OCI-M1 (cell line): ENCODE measurements around the gene RARA.
"Not testable (repeated sequence)": the region's sequence is repeated elsewhere in the genome, so short reads cannot be mapped to it uniquely, and the experiment has no call there.

Experiments used
- DNase-seq: peaks from one replicate; lab custom pipeline; 2025; lab: John Stamatoyannopoulos, UW

RARA gene

DNA sequence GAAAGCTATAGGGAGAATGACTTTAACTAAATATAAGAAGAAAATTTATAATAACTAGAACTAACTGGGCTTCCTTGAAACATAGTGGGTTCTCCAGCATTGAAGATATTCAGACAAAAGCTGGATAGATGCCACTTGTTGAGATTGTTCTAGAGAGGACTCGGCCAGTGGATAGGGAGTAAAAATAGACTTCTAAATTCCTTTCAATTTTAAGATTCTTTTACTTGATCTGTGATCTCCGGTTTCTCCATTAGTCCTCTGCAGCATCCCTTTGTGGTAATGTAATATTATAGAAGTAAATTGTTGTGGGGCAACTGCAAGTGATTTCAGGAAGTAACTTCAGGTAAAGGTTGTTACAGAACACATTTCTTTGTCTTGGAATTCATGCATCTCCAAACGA lies 10.3 kb upstream of the RARA start:
- no peak for DNase-seq

GRCh38 chr17:40299159-40299757 lies 9.7 kb upstream of the RARA start:
- not testable (repeated sequence) for DNase-seq

- DNase-seq = no peak
Observed at GRCh38 chr17:40301315-40301714, 7.7 kb upstream of the RARA start.

DNA sequence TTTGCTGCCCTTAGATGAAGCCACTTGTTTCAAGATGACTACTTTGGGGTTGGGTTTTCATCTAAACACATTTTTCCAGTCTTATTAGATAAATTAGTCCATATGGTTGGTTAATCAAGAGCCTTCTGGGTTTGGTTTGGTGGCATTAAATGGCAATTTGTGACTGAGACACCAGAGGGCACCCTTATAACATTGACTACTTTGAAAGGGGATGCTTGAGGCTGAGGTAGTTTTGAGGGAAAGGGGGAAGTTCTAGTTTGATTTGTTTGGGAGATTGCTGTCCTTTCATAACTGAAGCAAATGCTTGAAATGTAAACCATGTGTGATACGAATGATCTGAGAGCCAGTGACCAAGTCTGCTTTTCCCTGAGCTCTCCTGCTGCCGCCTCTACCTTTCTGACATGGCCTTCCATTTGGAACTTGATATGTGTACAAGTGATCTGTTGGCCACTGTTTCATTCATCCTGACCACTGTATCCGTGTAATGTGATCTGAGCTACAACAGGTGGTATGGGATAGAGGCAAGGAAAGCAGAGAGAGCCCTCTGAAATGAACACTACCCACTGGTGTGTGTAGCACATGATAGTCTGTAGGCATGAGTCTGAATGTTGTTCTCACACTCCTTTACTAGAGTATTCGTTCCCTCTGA lies 5.8 kb upstream of the RARA start:
- DNase-seq = peak; percentile 90

- no peak for DNase-seq
Observed at GRCh38 chr17:40303708-40304551, 5.0 kb upstream of the RARA start.

DNA sequence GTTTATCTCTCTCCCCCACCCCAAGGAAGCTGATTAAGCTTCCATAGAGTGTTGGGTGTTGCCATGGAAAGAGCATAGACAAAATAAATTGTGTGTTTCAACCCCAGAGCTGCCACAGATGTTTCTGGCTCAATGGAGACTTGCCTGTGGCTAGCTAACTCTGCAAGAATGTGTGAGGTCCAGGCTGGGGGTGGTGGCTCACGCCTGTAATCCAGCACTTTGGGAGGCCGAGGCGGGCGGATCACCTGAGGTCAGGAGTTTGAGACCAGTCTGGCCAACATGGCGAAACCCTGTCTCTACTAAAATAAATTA lies 4.5 kb upstream of the RARA start:
- not testable (repeated sequence) for DNase-seq

GRCh38 chr17:40304866-40305265 lies 4.1 kb upstream of the RARA start:
- not testable (repeated sequence) for DNase-seq

GRCh38 chr17:40306395-40306794 lies 2.6 kb upstream of the RARA start:
- DNase-seq = peak; percentile 49

DNA sequence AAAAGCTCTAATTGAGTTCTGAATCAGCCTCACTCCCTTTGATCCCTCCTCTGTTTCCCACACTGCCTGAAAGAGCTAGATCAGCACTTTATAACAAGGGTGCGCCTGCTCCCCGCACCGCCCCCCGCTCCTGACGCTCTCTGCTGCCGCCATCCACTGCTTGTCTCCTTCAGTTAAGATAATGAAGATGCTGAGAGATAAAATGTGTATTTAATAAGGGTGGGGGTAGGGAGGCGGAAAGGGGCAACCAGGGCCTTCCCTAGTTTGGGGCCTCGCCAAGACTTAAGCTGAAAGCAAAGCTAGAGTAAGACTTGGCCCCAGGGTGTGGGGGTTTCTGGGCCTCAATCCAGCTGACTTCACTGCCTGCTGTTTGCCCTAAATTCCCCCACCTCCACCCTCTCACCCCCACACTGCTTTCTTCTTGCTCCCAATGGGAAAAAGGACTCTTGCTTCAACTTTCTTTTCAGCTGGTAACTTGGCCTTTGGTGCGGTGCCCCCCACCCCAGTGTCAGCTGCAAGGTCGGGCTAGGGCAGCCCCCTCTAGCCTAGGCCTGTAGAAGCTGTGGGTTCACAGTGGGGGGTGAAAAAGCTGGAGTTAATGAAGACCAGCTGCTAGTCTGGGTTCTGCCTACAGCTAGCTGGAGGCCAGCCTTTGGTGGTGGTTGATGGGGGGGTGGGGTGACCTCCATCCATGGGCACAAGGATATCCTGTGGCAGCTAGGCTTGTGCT lies 1.8 kb upstream of the RARA start:
- DNase-seq = peak; percentile 50

DNA sequence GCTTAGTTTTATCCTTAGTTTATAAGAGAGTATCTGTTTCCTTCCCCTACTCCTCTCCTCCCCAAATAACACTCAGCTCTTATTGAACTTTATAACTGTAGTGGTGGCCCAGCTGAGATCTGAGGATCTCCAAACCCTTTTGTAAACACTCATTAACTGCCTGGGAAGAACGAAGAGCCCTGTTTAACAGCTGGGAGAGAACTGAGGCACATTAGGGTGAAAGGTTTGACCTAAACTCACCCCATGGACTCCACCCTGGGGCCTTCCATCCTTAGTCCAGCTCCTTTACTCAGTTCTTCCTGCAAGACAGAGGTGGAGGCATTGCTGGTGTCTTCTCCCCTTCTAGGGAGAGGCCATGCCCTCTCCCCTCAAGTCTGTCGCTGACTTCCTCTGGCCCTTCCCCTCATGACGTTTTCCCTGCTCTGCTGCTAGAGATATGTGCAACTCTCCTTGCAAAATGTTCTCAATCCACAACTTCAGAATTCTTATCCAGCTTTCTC lies 1.2 kb upstream of the RARA start:
- peak; percentile 64 for DNase-seq

DNA sequence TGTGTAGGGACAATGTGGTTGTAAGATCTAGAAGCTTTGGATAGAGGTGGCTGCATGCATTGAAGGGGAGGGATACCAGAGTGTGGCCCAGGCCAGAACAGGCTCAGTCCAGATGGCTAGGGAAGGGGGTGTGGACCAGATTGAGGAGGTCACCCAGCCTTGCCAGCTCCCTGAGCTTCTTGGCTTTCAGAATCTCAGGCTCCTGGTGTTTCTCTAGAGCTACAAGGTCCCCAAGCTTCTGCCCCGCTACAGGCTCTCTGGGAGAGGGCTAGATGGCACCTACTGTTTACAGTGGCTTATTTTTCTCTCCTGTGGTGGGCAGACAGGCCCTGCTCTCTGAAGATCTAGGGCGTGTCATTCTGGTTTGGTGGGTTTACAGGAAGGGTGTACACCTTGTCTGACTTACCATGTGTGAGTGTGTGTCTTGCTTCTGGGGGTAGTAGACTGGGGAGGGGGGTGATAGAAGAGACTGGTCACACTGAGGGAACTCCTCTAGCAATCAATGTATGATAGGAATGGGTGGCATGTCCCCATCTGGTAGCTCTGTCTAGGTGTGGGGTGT lies 1.1 kb downstream of the RARA start:
- peak; percentile 40 for DNase-seq

- no peak for DNase-seq
Observed at GRCh38 chr17:40310882-40311391, 2.0 kb downstream of the RARA start.

GRCh38 chr17:40311575-40311974 lies 2.6 kb downstream of the RARA start:
- DNase-seq = no peak

- DNase-seq = no peak
Observed at GRCh38 chr17:40312131-40312731, 3.3 kb downstream of the RARA start.

GRCh38 chr17:40312893-40313667 lies 4.1 kb downstream of the RARA start:
- no peak for DNase-seq

- no peak for DNase-seq
Observed at GRCh38 chr17:40313668-40314583, 4.9 kb downstream of the RARA start.

GRCh38 chr17:40314584-40314956 lies 5.6 kb downstream of the RARA start:
- DNase-seq = no peak

DNA sequence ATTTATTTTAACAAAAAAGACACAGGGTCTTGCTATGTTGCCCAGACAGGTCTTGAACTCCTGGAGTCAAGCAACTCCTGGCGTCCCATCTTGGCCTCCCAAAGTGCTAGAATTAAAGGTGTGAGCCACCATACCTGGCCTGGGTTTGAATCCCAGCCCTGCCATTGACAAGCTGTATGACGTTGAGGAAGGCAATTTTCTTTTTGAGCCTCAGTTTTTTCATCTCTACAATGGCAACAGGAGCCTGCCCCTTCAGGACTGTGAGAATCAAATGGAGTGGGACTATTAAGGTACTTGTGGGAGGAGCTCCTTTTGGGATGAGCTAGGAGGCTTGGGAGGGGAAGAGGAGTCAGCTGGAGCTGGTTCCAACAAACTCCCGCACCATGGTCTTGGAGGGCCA lies 6.2 kb downstream of the RARA start:
- no peak for DNase-seq
